ENCODE results near the gene IMPDH2. TPM values are rescaled to one million over a fixed set of nuclear protein-coding genes. Genes with fewer than 3 reads are reported as not detected.

Gene IMPDH2
- total RNA-seq, 4 donors from 2014 or later: 178 to 229 (median 205) TPM

DNA sequence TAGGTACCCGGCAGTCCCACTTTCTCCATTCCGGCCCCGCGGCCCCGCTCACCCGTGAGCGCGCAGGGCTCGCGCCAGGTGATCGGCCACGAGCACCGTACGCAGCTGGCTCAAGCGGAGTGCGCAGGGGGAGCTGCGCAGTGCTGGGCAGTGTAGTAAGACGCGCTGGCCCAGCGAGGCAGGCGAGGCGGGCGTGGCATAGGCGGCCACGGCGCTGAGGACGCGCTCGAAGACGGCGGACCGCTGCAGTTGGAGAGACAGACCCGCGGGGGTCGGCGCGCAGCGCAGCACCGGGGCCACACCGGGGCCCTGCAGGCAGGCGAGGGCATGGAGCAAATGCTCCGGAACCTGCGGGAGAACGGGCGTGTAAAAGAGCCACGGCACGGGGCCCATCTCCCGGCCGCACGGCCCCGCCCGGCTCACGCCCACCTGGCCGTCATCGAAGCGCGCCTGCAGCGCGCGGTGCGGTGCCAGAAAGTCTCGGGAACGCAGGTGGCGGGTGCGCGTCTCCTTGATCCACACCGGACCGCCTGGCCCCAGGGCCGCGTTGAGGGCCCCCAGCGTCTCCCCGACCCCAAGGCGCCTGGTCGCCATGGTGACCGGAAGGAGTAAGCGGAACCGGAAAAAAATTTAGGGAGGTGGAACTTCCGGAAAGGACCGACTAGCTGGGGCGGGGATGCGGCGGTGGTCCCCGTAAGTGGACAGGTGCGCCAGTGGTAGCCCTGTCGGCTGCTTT is 11.1 kb downstream of the IMPDH2 start, which contains the start of gene DALRD3:
DALRD3 (minus strand) TSS at position 610 of the 736 bp plus-strand sequence; CDS start at position 594, 16 bp downstream.
- in situ Hi-C loops (cut with MboI; ENCODE audit: low sequenced_read_pairs in 4 of 4): no loop called here

DNA sequence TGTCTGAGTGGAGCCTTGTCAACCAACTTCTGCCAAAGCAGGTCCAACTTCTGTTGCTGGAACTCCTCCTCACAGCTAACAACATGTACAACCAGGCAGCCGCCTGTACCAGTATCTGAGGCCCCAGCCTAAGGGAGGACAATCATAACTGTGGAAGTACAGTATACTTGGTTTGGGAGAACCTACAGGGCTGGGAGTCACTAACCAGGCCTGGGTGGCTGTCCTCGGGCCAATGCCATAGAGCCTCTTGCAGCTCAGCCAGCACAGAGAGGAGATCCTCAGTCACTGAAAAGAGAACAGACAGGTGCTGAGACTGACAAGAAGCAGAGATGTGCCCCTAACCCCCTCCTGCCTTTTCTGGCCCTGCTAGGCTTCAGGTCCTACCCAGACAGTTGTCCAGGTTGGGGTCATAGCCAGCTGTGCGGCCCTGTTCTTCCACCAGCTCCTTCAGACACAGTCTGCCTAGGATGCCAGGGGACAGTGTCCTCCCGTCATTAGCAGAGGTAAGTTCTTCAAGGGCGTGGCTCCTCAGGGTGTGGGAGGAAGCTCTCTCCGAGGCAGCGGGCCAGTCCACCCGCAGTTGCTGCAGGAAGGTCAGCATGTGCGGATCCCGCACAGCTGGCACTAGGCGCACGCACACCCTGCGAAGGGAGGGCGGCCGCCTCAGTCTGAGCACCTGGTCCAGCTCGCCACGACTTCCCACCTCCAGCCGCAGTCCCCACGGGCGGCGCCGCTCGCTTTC is 11.8 kb downstream of the IMPDH2 start:
- peak overlapping the region; percentile 88 to 96 (median 90) for H3K4me3 ChIP-seq
- TF ChIP-seq, protein P1, sequence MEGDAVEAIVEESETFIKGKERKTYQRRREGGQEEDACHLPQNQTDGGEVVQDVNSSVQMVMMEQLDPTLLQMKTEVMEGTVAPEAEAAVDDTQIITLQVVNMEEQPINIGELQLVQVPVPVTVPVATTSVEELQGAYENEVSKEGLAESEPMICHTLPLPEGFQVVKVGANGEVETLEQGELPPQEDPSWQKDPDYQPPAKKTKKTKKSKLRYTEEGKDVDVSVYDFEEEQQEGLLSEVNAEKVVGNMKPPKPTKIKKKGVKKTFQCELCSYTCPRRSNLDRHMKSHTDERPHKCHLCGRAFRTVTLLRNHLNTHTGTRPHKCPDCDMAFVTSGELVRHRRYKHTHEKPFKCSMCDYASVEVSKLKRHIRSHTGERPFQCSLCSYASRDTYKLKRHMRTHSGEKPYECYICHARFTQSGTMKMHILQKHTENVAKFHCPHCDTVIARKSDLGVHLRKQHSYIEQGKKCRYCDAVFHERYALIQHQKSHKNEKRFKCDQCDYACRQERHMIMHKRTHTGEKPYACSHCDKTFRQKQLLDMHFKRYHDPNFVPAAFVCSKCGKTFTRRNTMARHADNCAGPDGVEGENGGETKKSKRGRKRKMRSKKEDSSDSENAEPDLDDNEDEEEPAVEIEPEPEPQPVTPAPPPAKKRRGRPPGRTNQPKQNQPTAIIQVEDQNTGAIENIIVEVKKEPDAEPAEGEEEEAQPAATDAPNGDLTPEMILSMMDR (IDR thresholded peaks at IDR 0.05 in 4 of 5, conservative IDR thresholded peaks at IDR 0.05 in 1 of 5): no peak
- TF ChIP-seq POLR2A (IDR thresholded peaks at IDR 0.05): no peak
- in situ Hi-C loops (cut with MboI; ENCODE audit: low sequenced_read_pairs in 4 of 4): no loop called here
- ATAC-seq (no peak), DNase-seq (no peak)
- H3K4me1 ChIP-seq: peaks cover 34 to 48% of the 10 kb centered on the region in 2 donors
- peak overlapping the region; percentile 78 to 87 (median 82) for H3K27ac ChIP-seq
- H3K9me3 ChIP-seq: no peaks in the 10 kb centered on the region
- no peaks in the 10 kb centered on the region for H3K27me3 ChIP-seq
- intact Hi-C loops (cut with DNase I; ENCODE audit: low total_unique reads): no loop called here
- peaks cover 0 to 28% of the 10 kb centered on the region in 2 donors for H3K36me3 ChIP-seq

More for the DNA sequence above, 11.1 kb downstream of the IMPDH2 start, which contains the start of gene DALRD3:
- DNase-seq (peak in 1 of 2 donors; percentile 40), ATAC-seq (no peak)
- Histone ChIP-seq H3K27ac (peak within 1 kb of the TSS; percentile 78 to 100 (median 84)), H3K27me3 (no peaks in the 10 kb centered on the region), H3K4me3 (peak within 1 kb of the TSS; percentile 88 to 96 (median 90)), H3K9me3 (no peaks in the 10 kb centered on the region), H3K4me1 (peaks cover 36 to 48% of the 10 kb centered on the region in 2 donors), H3K36me3 (peaks cover 0 to 29% of the 10 kb centered on the region in 2 donors)
- intact Hi-C loops (cut with DNase I; ENCODE audit: low total_unique reads): no loop called here
- TF ChIP-seq, protein P1 (IDR thresholded peaks at IDR 0.05 in 4 of 5, conservative IDR thresholded peaks at IDR 0.05 in 1 of 5): no peak
- peak; percentile 26 to 65 for TF ChIP-seq POLR2A (IDR thresholded peaks at IDR 0.05)

DNA sequence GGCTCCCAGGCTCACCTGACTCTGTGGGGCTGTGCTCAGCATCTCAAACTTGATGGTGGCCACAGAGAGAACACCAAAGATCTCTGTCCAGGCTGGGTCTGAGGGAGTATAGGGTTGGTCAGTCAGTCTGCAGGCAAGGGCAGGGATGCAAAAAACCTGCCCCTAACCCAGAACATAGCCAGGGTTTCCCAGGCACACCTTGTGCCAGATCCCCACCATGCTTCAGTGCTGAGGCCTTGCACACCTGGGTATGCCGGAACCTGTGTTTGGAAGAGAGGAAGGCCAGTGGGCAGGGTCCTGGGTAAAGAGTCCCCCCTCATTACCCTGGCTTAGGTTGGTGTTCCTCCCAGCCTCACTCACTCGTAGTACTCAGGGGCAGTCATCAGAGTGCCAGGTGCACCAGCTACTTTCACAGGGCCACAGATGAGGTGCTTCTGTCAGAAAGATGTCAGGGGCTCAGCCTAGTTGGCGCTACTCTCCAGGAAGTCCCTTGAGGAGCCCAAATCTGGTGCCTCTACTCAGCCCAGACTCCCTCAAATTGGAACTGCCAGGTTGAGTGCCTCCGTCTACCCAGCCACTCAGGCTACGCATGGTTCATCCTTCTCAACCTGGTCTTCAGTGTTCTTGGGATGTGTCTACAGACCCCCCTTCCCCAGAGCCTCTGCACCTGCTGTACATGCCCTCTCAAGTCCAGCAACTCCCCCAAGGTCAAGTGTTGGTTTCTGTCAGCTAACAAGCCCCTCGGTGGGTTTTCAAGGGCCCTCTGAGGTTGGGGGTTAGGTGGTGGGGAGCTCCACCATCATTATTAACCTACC is 12.6 kb downstream of the IMPDH2 start:
- H3K36me3 ChIP-seq: peaks cover 0 to 28% of the 10 kb centered on the region in 2 donors
- H3K27ac ChIP-seq: peak overlapping the region in 1 of 4 donors; percentile 84
- H3K4me3 ChIP-seq: no peak overlapping the region
- H3K9me3 ChIP-seq: no peaks in the 10 kb centered on the region
- DNase-seq: no peak
- no peak for ATAC-seq
- TF ChIP-seq POLR2A (IDR thresholded peaks at IDR 0.05): no peak
- TF ChIP-seq, protein P1 (IDR thresholded peaks at IDR 0.05 in 4 of 5, conservative IDR thresholded peaks at IDR 0.05 in 1 of 5): no peak
- in situ Hi-C loops (cut with MboI; ENCODE audit: low sequenced_read_pairs in 4 of 4) (no loop called here), intact Hi-C loops (cut with DNase I; ENCODE audit: low total_unique reads) (no loop called here)
- H3K4me1 ChIP-seq: peaks cover 42 to 54% of the 10 kb centered on the region in 2 donors
- H3K27me3 ChIP-seq: no peaks in the 10 kb centered on the region

DNA sequence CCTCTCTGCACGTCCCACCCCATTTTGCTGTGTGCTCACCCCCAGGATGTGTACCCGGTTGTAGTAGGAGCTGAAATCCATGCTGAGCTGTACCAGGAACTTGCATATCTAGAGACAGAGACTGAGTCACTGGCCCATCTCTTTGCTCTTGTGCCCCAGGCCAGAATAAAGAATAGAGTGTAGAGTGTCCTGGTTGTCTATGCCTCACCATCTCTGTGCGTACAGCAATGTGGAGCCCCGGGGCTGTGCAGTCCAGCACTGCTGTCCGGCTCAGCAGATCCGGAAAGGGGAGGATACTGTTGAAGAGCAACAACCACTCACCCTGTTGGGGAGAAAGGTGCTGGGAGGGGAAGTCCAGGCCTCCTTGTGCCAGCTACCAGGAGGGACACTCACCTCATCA is 13.4 kb downstream of the IMPDH2 start:
- peaks cover 0 to 28% of the 10 kb centered on the region in 2 donors for H3K36me3 ChIP-seq

More for the DNA sequence above, 13.4 kb downstream of the IMPDH2 start:
- Histone ChIP-seq H3K4me3 (no peak overlapping the region), H3K4me1 (peaks cover 43 to 53% of the 10 kb centered on the region in 2 donors), H3K9me3 (no peaks in the 10 kb centered on the region), H3K27me3 (no peaks in the 10 kb centered on the region), H3K27ac (no peak overlapping the region)
- intact Hi-C loops (cut with DNase I; ENCODE audit: low total_unique reads) (no loop called here), in situ Hi-C loops (cut with MboI; ENCODE audit: low sequenced_read_pairs in 4 of 4) (no loop called here)
- TF ChIP-seq, protein P1 (IDR thresholded peaks at IDR 0.05 in 4 of 5, conservative IDR thresholded peaks at IDR 0.05 in 1 of 5): no peak
- TF ChIP-seq POLR2A (IDR thresholded peaks at IDR 0.05): no peak
- ATAC-seq (no peak), DNase-seq (no peak)

All from gastrocnemius medialis (tissue), 4 donors.